Pons (tissue), 1 donor: ENCODE data around the gene ATP1B2.

ENCODE experiments used
- DNase-seq: peaks from one replicate; pipeline ENCODE4 v3.0.0-alpha.2; 2016; ENCODE audit warnings: low spot score

ATP1B2 gene

DNA sequence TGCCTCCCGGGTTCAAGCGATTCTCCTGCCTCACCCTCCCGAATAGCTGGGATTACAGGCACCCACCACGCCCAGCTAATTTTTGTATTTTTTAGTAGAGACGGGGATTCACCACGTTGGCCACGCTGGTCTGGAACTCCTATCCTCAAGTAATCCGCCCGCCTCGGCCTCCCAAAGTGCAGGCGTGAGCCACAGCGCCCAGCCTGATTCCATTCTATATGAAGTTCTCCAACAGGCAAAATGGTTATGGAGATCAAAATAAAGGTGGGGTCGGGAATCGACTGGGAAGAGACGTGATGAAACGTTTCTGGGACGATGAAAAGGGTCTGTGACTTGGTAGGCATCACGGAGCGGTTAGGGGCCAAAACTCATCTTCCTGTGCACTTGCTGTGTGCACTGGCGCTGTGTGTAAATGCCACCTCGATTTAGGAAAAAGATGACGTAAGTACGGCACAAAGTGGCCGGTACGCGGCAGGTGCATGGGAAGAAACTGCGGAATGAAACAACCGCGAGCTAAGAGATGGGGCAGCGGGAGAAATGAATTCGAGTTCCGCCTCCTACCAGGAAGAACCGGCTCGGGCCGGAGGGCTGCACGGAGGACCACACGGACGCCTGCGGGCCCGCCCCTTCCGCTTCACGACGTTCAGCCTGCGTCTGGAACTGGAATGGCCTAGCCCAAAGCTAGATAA lies 35.0 kb downstream of the ATP1B2 start:
- peak; percentile 95 for DNase-seq

DNA sequence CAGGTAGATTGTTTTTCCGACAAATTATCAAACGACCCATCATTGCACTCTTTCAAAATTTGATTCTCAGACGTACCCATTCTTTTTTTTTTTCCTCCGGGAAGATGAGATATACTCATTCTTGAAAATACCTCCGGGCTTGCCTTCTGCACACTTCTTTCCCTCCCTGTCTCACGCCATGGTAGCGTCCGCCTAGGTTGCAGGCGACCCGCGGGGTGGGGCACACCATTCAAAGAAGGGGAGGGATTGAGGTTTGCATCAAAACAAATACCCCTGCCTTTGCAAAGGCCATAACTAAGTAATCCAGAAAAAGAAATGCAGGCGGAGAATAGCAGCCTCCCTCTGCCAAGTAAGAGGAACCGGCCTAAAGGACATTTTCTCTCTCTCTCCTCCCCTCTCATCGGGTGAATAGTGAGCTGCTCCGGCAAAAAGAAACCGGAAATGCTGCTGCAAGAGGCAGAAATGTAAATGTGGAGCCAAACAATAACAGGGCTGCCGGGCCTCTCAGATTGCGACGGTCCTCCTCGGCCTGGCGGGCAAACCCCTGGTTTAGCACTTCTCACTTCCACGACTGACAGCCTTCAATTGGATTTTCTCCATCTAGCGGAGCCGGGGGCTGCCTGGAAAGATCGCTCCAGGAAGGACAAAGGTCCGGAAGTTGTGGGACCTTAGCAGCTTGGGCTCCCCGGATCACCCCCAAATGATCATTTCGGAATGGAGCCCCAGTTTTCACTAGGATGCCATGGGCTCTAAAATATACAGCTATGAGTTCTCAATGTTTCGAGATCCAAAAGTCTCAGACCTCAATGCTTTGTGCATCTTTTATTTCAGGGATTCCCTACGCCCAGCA lies 35.7 kb downstream of the ATP1B2 start:
- peak; percentile 91 for DNase-seq

DNA sequence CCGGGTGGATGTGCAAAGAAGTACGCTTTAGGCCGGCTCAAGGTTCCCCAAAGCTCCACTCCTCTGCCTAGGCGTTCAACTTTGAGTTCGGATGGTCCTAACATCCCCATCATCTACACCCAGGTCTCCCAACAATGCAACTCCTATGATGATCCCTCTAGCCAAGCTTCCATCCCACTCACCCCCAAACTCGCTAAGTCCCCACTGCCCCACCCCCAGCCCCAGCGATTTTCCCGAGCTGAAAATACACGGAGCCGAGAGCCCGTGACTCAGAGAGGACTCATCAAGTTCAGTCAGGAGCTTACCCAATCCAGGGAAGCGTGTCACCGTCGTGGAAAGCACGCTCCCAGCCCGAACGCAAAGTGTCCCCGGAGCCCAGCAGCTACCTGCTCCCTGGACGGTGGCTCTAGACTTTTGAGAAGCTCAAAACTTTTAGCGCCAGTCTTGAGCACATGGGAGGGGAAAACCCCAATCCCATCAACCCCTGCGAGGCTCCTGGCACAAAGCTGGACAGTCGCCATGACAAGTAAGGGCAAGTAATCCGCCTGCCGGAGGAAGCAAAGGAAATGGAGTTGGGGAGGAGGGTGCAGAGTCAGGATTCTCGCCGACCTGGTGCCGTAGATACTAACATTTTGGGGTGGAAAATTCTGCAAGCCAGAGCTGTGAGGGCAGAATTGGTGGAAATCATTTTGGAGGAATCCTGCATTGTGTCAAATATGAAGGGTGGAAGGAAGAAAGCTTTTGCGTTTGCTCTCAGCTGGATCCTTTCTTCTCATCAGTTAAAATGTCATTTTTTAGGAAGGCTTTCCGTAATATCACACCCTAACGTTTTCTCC lies 36.6 kb downstream of the ATP1B2 start, which contains the start of gene TP53:
TP53 (minus strand) TSS at position 419 of the 836 bp plus-strand sequence. CDS start 10,896 bp downstream, outside the sequence.
- DNase-seq = peak; percentile 96

DNA sequence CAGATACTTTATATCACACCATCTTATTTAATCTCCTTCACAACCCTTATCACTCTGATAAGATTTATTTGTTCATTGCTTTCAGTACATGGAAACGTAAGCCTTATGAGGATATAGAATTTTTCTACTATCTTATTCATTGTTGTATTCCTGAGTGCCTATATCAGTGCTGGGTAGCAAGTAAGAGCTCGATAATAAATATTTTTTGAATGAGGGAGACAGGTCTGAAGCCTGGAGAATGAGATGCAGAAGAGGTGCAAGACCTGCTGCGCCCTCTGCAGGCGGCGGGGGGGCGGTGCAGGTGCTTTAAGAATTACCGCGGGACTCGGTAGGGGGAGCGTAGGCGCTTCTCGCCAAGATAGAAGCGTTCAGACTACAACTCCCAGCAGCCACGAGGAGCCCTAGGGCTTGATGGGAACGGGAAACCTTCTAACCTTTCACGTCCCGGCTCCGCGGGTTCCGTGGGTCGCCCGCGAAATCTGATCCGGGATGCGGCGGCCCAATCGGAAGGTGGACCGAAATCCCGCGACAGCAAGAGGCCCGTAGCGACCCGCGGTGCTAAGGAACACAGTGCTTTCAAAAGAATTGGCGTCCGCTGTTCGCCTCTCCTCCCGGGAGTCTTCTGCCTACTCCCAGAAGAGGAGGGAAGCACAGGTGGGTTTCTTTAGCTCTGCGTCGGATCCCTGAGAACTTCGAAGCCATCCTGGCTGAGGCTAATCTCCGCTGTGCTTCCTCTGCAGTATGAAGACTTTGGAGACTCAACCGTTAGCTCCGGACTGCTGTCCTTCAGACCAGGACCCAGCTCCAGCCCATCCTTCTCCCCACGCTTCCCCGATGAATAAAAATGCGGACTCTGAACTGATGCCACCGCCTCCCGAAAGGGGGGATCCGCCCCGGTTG lies 37.4 kb downstream of the ATP1B2 start, which contains the start of gene WRAP53:
WRAP53 (plus strand) TSS at position 570 of the 900 bp plus-strand sequence; CDS start at position 742, 172 bp downstream.
- peak; percentile 99 for DNase-seq

DNA sequence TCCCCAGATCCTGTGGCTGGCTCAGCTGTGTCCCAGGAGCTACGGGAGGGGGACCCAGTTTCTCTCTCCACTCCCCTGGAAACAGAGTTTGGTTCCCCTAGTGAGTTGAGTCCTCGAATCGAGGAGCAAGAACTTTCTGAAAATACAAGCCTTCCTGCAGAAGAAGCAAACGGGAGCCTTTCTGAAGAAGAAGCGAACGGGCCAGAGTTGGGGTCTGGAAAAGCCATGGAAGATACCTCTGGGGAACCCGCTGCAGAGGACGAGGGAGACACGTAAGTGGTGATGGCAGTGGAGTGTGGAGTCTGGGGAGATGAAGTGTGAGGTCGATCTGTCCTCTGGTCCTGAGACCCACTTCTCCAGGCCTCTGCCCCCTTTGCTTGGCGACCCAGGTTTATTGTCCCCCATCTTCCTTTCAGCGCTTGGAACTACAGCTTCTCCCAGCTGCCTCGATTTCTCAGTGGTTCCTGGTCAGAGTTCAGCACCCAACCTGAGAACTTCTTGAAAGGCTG lies 38.1 kb downstream of the ATP1B2 start:
- no peak for DNase-seq

DNA sequence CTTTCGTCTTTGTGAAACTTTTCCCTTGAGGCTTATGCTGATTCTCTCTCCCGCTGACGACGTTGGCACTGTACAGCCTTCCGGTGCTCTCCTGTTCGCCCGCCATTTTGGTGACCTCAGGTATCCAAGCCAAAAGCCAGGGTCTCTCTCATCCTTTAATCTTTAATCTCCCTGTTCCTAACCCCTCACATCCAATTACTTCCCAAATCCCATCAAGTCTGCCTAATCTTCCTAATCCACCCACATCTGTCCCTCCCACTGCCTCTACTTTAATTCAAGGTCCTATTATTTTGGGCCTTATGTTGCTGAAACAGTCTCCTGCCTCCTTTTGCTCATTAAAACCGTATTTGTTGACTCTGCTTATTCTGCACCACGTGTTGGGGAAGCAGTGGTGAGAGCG lies 44.9 kb downstream of the ATP1B2 start:
- no peak for DNase-seq

DNA sequence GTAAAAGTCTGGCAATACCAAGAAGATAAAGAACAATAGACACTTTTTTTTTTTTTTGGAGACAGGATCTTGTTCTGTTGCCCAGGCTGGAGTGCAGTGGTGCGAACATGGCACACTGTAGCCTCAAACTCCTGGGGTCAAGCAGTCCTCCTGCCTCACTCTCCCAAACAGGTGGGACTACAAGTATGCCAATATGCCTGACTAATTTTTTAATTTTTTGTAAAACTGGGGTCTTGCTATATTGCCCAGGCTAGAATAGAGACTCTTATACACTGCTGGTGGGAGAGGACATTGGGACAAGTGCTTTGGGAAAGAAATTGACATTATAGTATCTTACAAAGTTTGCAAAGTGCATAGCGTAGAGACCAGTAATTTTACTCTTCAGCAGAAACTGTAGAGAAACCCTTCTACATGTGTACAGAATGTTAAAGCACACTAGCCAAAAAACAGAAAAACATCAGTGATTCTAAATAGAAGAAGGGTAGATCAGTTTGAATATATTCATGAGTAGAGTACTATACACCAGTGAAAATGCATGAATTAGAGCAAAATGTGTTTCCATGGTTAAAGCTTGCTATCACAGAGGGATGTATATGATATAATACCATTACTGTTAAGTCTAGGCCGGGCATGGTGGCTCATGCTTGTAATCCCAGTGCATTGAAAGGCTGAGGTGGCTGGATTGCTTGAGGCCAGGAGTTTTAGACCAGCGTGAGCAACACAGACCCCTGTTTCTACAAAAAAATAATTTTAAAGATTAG lies 47.3 kb downstream of the ATP1B2 start:
- DNase-seq = no peak

DNA sequence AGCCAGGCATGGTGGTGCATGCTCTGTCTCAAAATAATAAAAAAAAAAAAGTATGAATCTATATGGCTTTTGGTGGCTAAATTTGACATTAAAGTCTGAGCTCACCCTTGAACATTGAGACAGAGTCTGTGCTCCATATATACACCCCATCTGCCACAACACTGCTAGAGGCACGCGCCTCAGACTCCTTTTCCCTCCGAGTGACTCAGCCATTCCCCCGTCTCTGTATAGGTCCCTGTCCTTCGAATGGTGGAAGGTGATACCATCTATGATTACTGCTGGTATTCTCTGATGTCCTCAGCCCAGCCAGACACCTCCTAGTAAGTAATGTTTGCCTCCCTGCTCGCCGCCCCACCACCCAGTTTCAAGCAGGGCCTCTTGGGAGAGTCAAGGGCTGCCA lies 49.8 kb downstream of the ATP1B2 start:
- DNase-seq = no peak

DNA sequence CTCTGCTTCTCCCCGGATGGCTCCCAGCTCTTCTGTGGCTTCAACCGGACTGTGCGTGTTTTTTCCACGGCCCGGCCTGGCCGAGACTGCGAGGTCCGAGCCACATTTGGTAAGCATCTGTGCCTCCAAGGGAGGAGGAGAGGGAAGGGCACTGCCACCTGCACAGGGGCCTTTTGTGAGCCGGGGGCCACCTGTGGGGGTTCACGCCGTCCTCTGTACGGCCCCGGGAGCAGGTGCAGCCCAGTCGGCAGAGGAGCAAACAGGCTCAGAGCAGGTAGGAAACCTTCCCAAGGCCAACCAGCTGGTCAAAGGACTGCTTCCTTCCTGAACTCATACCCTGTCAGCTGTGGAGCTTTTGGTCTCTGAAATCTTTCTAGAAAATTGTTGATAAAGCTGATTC lies 51.0 kb downstream of the ATP1B2 start:
- no peak for DNase-seq

DNA sequence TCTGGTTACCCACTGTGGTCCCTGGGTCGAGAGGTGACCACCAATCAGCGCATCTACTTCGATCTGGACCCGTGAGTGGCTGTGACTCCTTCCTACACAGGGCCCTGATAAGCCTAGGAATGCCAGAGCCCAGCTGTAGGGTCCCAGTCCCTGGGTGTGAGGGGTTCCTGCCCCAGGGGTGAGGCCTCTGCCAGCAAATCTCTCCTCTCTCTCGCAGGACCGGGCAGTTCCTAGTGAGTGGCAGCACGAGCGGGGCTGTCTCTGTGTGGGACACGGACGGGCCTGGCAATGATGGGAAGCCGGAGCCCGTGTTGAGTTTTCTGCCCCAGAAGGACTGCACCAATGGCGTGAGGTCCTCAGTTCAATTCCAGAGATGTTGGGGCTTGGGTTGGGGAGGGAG lies 52.0 kb downstream of the ATP1B2 start:
- DNase-seq = no peak

DNA sequence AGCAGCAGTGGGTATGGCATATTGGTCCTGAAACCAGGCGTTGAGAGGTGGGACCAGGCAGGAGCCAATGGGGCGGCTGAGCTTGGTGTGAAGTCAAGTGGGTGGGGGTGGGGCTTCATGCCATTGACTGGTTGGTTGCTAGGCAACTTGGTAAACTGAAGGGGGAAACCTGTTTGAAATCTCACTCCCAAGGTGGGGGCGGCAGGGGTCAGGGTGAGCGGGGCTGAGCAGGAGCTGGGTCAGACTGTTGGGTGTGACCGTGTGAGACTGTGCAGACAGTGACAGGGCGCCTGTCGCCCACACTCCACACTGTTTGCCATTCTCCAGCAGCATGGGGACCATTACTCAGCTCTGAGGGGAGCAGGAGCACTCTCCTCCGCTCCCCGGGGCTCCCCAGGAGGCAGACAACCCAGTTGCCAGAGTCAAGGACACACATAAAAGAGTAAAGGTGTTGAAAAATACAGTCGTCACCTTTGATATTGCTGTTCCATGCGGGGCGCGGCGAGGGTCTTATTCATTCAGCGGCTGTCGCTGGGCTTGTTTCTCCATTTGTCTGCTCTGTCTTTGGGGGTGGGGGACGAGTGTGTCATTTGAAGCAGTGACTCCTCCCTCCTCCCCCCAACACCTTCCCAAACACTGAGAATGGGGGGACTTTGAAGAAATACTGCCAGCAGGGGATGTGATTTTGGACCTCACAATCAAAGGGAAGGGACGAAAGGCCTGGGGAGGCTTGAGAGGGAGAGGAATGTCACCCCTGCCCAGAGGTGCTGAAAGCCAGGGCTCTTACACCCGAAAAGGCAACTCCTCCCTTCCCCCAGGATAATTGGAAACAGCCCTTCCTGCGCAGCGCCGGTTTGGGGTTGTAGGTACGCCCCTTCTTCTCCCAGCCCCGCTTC lies 53.1 kb downstream of the ATP1B2 start:
- DNase-seq = no peak

DNA sequence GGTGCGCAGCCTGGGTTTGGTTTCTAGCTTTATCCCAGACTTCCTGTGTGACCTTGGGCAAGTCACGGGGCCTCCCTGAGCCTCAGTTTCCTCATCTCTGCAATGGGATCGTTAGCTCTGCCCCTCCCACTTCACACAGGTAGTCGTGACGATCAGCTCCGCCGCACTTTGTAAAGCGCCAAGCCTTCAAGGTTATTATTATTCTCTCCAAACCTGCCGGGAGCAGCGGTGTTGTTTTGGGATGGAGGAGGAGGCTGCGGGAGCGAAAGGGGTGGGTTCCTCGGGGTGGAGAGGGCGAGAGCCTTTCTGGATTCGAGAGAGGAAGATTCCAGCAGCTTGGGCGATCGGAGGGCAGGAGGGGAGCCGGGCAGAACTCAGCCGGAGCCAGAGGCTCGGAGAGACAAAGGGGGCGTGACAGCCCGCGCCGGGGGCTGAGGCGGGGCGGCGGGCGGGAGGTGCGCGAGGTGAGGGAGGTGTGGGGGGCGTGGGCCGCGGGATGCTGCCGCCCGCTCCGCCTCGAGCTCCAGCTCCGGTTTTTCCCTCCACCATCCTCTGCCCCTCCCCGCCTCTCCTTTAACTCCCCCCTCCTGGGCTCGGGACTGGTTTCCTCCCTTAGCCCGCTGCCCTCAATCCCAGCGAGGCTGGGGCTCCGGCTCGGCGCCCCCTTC lies 54.0 kb downstream of the ATP1B2 start, which contains the start of gene EFNB3:
EFNB3 (plus strand) TSS at position 602 of the 668 bp plus-strand sequence. CDS start 397 bp downstream, outside the sequence.
- DNase-seq = no peak

DNA sequence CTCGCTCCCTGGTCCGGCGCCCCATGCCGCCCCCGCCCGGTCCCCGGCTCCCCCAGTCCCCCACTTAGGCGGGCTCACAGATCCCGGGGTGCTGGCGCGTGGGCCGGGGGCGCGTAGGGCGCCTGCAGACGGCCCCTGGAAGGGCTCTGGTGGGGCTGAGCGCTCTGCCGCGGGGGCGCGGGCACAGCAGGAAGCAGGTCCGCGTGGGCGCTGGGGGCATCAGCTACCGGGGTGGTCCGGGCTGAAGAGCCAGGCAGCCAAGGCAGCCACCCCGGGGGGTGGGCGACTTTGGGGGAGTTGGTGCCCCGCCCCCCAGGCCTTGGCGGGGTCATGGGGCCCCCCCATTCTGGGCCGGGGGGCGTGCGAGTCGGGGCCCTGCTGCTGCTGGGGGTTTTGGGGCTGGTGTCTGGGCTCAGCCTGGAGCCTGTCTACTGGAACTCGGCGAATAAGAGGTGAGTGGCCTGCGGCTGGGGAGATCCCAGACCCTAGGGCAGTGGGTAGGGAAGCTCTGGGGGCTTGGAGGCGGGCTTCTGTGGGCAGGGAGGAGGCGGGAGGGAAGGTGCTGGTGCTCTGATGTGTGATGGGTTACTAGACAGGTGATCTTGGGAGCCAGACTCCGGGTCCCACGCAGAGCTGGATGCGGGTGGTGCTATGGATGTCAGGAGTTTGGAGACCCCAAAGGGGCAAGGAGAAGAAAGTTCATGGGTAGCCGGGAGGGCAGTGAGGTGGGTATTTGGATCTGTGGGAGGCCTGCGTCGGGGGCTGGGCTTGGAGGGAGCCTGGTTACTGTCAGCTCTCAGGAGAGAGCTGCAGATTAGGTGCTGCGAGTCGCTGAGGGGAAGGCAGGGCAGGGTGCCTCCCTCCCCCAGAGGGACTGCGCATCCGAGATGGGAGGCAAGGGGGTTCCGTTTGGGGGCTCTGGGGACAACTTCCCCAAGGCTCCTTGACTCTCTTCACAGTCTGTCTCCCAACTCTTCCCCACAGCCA lies 54.8 kb downstream of the ATP1B2 start:
- no peak for DNase-seq

DNA sequence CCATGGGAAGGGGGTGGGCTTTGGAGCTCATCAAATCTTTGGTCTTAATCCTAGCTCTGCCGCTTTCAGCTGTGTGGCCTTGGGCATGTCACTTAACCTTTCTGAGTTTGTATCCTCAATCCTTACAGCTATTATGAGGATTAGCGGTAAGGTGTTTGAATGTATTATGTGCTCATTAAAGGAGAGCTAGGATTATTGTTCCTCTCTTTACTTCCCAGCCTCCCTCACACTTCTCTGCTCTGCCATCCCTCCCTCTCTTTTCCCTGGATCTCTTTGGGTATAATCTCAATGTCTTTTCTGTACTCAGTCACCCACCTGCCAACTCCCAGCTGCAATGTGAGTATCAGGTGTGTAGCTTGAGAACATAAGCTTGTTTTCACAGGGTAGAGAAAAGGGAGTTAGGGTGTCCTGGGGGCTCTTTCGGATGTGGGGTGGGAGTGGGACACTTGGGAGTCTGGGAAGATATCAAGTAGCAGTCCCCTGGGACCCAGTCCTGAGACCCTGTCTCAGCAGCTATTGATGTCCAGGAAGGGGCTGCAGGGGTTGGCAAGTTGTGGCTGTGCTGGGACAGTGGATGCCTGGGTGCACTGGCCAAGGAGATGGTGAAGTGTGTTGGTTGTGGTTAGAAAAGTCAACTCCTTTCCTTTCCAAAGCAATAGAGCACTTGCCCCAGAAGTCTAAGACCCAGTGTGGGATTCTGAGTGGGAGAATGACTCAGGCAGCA lies 56.1 kb downstream of the ATP1B2 start:
- DNase-seq = no peak
